LNCaP clone FGC (cell line): ENCODE measurements around the gene STK17A.

Experiments
- DNase-seq: peaks from one replicate; pipeline ENCODE4 v3.0.0-alpha.2; 2011; ENCODE audit warnings: low read depth
- H3K4me3 ChIP-seq: 2 replicates; pipeline ENCODE4 v1.5.1; 2011; ENCODE audit warnings: mild to moderate bottlenecking, low read depth, low read length, control low read depth
- TF ChIP-seq, protein P1 (sequence below): IDR thresholded peaks from 2 replicates; pipeline ENCODE4 v1.5.1; 2012; ENCODE audit warnings: mild to moderate bottlenecking; ENCODE audit not compliant: control insufficient read depth, insufficient read depth; ENCODE audit errors: extremely low read depth

STK17A gene

DNA sequence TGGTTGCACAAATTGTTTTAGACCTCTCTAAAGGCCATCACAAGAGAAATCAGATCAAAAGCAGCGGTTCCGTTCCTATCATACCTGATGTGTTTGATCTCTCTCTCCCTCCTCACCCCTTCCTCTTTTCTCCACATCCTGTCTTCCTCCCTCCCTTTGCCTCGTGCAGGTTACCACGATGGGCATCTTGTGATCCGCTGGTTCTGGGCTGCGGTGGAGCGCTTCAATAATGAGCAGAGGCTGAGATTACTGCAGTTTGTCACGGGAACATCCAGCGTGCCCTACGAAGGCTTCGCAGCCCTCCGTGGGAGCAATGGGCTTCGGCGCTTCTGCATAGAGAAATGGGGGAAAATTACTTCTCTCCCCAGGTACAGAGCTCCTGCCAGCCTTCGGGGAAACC lies 28.5 kb upstream of the STK17A start:
- DNase-seq, result no peak
- H3K4me3 ChIP-seq, result no peak overlapping the region
- TF ChIP-seq, protein P1, sequence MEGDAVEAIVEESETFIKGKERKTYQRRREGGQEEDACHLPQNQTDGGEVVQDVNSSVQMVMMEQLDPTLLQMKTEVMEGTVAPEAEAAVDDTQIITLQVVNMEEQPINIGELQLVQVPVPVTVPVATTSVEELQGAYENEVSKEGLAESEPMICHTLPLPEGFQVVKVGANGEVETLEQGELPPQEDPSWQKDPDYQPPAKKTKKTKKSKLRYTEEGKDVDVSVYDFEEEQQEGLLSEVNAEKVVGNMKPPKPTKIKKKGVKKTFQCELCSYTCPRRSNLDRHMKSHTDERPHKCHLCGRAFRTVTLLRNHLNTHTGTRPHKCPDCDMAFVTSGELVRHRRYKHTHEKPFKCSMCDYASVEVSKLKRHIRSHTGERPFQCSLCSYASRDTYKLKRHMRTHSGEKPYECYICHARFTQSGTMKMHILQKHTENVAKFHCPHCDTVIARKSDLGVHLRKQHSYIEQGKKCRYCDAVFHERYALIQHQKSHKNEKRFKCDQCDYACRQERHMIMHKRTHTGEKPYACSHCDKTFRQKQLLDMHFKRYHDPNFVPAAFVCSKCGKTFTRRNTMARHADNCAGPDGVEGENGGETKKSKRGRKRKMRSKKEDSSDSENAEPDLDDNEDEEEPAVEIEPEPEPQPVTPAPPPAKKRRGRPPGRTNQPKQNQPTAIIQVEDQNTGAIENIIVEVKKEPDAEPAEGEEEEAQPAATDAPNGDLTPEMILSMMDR, result no peak

GRCh38 chr7:43557831-43558495 lies 24.9 kb upstream of the STK17A start:
- DNase-seq, result no peak
- TF ChIP-seq, protein P1, result no peak
- no peak overlapping the region for H3K4me3 ChIP-seq

GRCh38 chr7:43559171-43559945 lies 23.6 kb upstream of the STK17A start:
- DNase-seq, result no peak
- no peak overlapping the region for H3K4me3 ChIP-seq
- TF ChIP-seq, protein P1, result no peak

GRCh38 chr7:43559946-43560335 lies 23.0 kb upstream of the STK17A start:
- no peak for DNase-seq
- H3K4me3 ChIP-seq, result no peak overlapping the region
- TF ChIP-seq, protein P1, result no peak

DNA sequence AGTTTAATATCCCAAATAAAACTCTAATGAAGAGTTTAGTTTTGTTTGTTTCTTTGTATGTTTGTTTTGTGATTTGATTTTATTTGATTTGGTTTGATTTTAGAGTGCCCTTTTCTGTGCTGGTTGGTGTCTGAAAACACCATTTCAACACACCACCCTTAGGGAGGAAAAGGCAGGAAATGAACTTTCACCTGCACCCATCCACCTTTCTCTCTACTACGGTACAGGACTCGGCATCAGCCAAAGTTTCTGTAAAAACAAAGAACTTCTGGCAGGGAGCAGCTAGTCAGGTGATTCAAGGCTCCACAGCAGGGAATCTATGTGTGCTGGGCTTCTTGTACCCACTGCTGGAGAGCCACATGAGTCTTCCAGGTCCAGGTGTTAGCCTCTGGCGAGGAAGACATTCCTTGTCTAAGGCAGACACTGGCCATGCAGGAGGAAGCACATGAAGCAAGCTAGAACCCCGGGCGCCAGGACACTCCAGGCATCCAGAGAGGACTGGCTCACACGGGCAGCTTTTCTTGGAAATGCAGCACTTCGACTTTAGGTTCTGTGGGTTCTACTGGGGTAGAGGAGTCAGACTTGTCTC lies 22.1 kb upstream of the STK17A start:
- H3K4me3 ChIP-seq, result no peak overlapping the region
- no peak for DNase-seq
- TF ChIP-seq, protein P1, result no peak

DNA sequence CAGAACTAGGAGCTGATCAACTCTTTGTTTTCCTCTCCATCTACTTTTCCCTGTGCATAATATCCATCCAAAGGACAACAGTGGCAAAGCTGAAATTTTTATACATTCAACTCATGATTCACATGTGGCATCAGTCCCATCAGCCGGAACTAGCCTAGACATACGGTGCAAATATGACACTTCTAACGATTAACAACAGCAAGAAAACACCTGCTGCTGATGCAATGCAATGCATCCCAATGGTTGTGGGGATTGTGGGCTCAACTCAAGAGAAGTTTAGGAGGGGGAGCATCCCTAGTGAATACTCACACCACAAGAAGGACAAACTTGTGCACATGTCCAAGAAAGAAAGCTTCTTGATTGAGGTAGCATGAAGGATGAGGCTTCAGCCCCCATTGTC lies 20.5 kb upstream of the STK17A start:
- TF ChIP-seq, protein P1, result no peak
- DNase-seq, result no peak
- no peak overlapping the region for H3K4me3 ChIP-seq
